H1 (cell line): ENCODE results near the gene PLXNA4. TPM values are rescaled to one million over a fixed set of nuclear protein-coding genes. Genes with fewer than 3 reads are reported as not detected.

Experiments used
- CTCF ChIA-PET: fragments of 300-600 bp; sonication (Branson Sonifier 250); formaldehyde crosslinking; loops from one replicate; lab custom pipeline; 2021; ENCODE audit not compliant: partially characterized antibody; lab: Charles Lee
- POLR2A ChIA-PET: fragments of 300-600 bp; sonication (Branson Sonifier 250); formaldehyde crosslinking; loops from one replicate; lab custom pipeline; 2021; ENCODE audit warnings: inconsistent platforms; ENCODE audit not compliant: partially characterized antibody; lab: Charles Lee
- DNase-seq, 2 experiments: peaks; one replicate each; pipeline versions ENCODE4 v3.0.0 to v3.0.0-alpha.2; 2010 to 2022; ENCODE audit warnings: low spot score in 2 of 2, low read depth in 1 of 2, mixed read lengths in 1 of 2
- FAIRE-seq: peaks from 2 replicates; lab custom pipeline; 2011; peaks lifted over from hg19 to GRCh38; lab: Jason Lieb, UNC
- H2AFZ ChIP-seq: 2 replicates; pipeline ENCODE4 v1.8.1; 2012; ENCODE audit warnings: low read length, inconsistent platforms
- H2AK5ac ChIP-seq: 2 replicates; pipeline ENCODE4 v1.6.1; 2013; ENCODE audit warnings: low read depth, low read length
- H2BK120ac ChIP-seq: replicated peaks from 2 replicates; pipeline ENCODE3; 2013; ENCODE audit warnings: low read depth, low read length, inconsistent platforms
- H2BK12ac ChIP-seq: 2 replicates; pipeline ENCODE4 v1.6.1; 2013; ENCODE audit warnings: low read depth, low read length
- H2BK15ac ChIP-seq: 2 replicates; pipeline ENCODE4 v1.6.1; 2013; ENCODE audit warnings: low read length
- H2BK20ac ChIP-seq: 2 replicates; pipeline ENCODE4 v1.6.1; 2013; ENCODE audit warnings: low read length
- H2BK5ac ChIP-seq: 2 replicates; pipeline ENCODE4 v1.6.1; 2013; ENCODE audit warnings: low read depth, low read length
- H3K14ac ChIP-seq: 2 replicates; pipeline ENCODE4 v1.6.1; 2013; ENCODE audit warnings: inconsistent platforms; ENCODE audit not compliant: insufficient read length
- H3K18ac ChIP-seq: 2 replicates; pipeline ENCODE4 v1.6.1; 2013; ENCODE audit warnings: low read length; ENCODE audit errors: extremely low read depth
- H3K23ac ChIP-seq: 2 replicates; pipeline ENCODE4 v1.6.1; 2013; ENCODE audit warnings: inconsistent platforms; ENCODE audit not compliant: insufficient read length
- H3K23me2 ChIP-seq: 2 replicates; pipeline ENCODE4 v1.6.1; 2013; ENCODE audit warnings: low read depth, low read length
- H3K27ac ChIP-seq: 2 replicates; pipeline ENCODE4 v1.6.1; 2011; ENCODE audit warnings: low read depth, low read length, inconsistent platforms
- H3K27me3 ChIP-seq, 4 experiments: replicated peaks in 1 of 4; 1 replicate in 1 of 4; 2 replicates in 3 of 4; pipeline versions ENCODE4 v1.6.1 to v1.8.1; 2011 to 2013; ENCODE audit warnings: low read length in 3 of 4, mild to moderate bottlenecking in 3 of 4, inconsistent platforms in 2 of 4, mixed read lengths in 2 of 4, moderate library complexity in 1 of 4; ENCODE audit not compliant: control insufficient read depth in 3 of 4, insufficient read depth in 3 of 4; ENCODE audit errors: extremely low read depth in 1 of 4
- H3K36me3 ChIP-seq, 4 experiments: 2 replicates each; pipeline versions ENCODE4 v1.6.1 to v1.8.1; 2011 to 2013; ENCODE audit warnings: mild to moderate bottlenecking in 4 of 4, low read length in 3 of 4, moderate library complexity in 2 of 4, control low read depth in 1 of 4, inconsistent platforms in 1 of 4; ENCODE audit not compliant: insufficient read depth in 4 of 4, control insufficient read depth in 2 of 4
- H3K4ac ChIP-seq: replicated peaks from 2 replicates; pipeline ENCODE3; 2013; ENCODE audit warnings: low read length, low read depth, mixed read lengths, inconsistent platforms; ENCODE audit not compliant: insufficient read length
- H3K4me1 ChIP-seq, 4 experiments: replicated peaks in 1 of 4; 1 replicate in 1 of 4; 2 replicates in 3 of 4; pipeline versions ENCODE4 v1.6.1 to v1.8.1; 2011 to 2013; ENCODE audit warnings: low read length in 3 of 4, inconsistent platforms in 2 of 4, mixed read lengths in 1 of 4; ENCODE audit not compliant: insufficient read depth in 4 of 4, control insufficient read depth in 3 of 4
- H3K4me2 ChIP-seq, 2 experiments: 2 replicates each; pipeline versions ENCODE4 v1.6.1 to v1.8.1; 2011 to 2013; ENCODE audit warnings: low read depth in 2 of 2, low read length in 2 of 2, control low read depth in 1 of 2, inconsistent platforms in 1 of 2, mild to moderate bottlenecking in 1 of 2; ENCODE audit not compliant: insufficient read depth in 1 of 2
- H3K4me3 ChIP-seq, 4 experiments: fragments of 200-600, 300-600 bp in 1 of 4; sonication (generic), shearing (Covaris generic), sonication (Bioruptor Twin) in 1 of 4; 2 replicates each; pipeline versions ENCODE4 v1.5.1 to v1.8.1; 2011 to 2016; ENCODE audit warnings: low read length in 4 of 4, low read depth in 3 of 4, control low read depth in 2 of 4, inconsistent platforms in 2 of 4, mild to moderate bottlenecking in 2 of 4, mixed read lengths in 1 of 4, moderate library complexity in 1 of 4; ENCODE audit not compliant: insufficient read depth in 2 of 4; ENCODE audit errors: extremely low read depth in 1 of 4
- H3K56ac ChIP-seq: replicated peaks from 2 replicates; pipeline ENCODE3; 2013; ENCODE audit warnings: low read depth, mild to moderate bottlenecking, mixed read lengths, low read length, inconsistent platforms; ENCODE audit not compliant: insufficient read length
- H3K79me1 ChIP-seq: 2 replicates; pipeline ENCODE4 v1.6.1; 2013; ENCODE audit warnings: low read depth, low read length, control low read depth
- H3K79me2 ChIP-seq, 2 experiments: 2 replicates each; pipeline versions ENCODE4 v1.6.1 to v1.8.1; 2012 to 2013; ENCODE audit warnings: low read length in 2 of 2, mild to moderate bottlenecking in 2 of 2, inconsistent platforms in 1 of 2; ENCODE audit not compliant: insufficient read depth in 2 of 2, control insufficient read depth in 1 of 2
- H3K9ac ChIP-seq, 4 experiments: replicated peaks in 1 of 4; 1 replicate in 1 of 4; 2 replicates in 3 of 4; pipeline versions ENCODE4 v1.6.1 to v1.8.1; 2011 to 2013; ENCODE audit warnings: low read depth in 3 of 4, low read length in 3 of 4, control low read depth in 2 of 4, mild to moderate bottlenecking in 2 of 4, moderate library complexity in 2 of 4, inconsistent platforms in 1 of 4; ENCODE audit errors: extremely low read depth in 1 of 4
- H3K9me3 ChIP-seq, 2 experiments: 2 replicates each; pipeline versions ENCODE4 v1.6.1 to v1.8.1; 2012 to 2013; ENCODE audit warnings: mild to moderate bottlenecking in 2 of 2, moderate library complexity in 2 of 2, control low read depth in 1 of 2, inconsistent platforms in 1 of 2, low read depth in 1 of 2, low read length in 1 of 2, mixed read lengths in 1 of 2; ENCODE audit not compliant: insufficient read depth in 2 of 2
- H4K20me1 ChIP-seq, 2 experiments: replicated peaks in 1 of 2; 2 replicates each; pipeline versions ENCODE3 to v1.8.1; 2011 to 2013; ENCODE audit warnings: inconsistent platforms in 2 of 2, low read length in 2 of 2, mild to moderate bottlenecking in 1 of 2; ENCODE audit not compliant: insufficient read depth in 2 of 2, control insufficient read depth in 1 of 2
- H4K5ac ChIP-seq: 2 replicates; pipeline ENCODE4 v1.6.1; 2013; ENCODE audit warnings: low read length, low read depth, mixed read lengths, inconsistent platforms; ENCODE audit not compliant: insufficient read length
- H4K8ac ChIP-seq: 2 replicates; pipeline ENCODE4 v1.8.0; 2013; ENCODE audit warnings: mild to moderate bottlenecking, moderate library complexity, low read length, inconsistent platforms; ENCODE audit not compliant: insufficient read depth; ENCODE audit errors: extremely low read depth
- H4K91ac ChIP-seq: replicated peaks from 2 replicates; pipeline ENCODE3; 2013; ENCODE audit warnings: low read length, mixed read lengths, inconsistent platforms; ENCODE audit not compliant: insufficient read length
- KDM1A ChIP-seq: fragments of 200-600, 300-600 bp; sonication (generic); IDR thresholded peaks from 2 replicates; pipeline ENCODE4 v1.7.1; 2016; ENCODE audit warnings: mild to moderate bottlenecking, low read length, borderline replicate concordance
- SP1 ChIP-seq: IDR thresholded peaks from 2 replicates; pipeline ENCODE4 v1.6.1; 2011; ENCODE audit warnings: low read depth, low read length
- WGBS, 2 experiments: shearing (Covaris generic) in 1 of 2; methylation state at CpG; one replicate each; pipeline versions ENCODE4 v1.1.6 to v1.1.7; 2013 to 2015; ENCODE audit warnings: low lambda C conversion rate in 2 of 2, mixed read lengths in 2 of 2, inconsistent platforms in 1 of 2, low coverage in 1 of 2, missing lambda C conversion rate in 1 of 2; ENCODE audit not compliant: insufficient replicate concordance in 2 of 2, insufficient coverage in 1 of 2, insufficient read length in 1 of 2; ENCODE audit errors: extremely low coverage in 1 of 2, missing lambda C conversion rate in 1 of 2; 5-methylcytosine and 5-hydroxymethylcytosine counted together
- polyA plus RNA-seq, 7 experiments: library from polyadenylated mRNA; depleted of rRNA in 3 of 7; stranded (reverse) in 5 of 7; unstranded in 2 of 7; fragments of >200 nt in 5 of 7; fragments of 200-250 nt in 2 of 7; gene quantifications; 1 replicate in 5 of 7; 2 replicates in 1 of 7; 4 replicates in 1 of 7; pipeline versions ENCODE4 v1.2.1 to v1.2.3, GENCODE V29; 2011 to 2013; ENCODE audit warnings: missing spikeins in 2 of 7, mixed read lengths in 2 of 7
- total RNA-seq: library from RNA; stranded (reverse); fragmentation: NEBNext Ultra II Directional; extraction: Animal tissue kit (Norgen Biotek cat#: 25700); gene quantifications from 2 replicates; pipeline ENCODE4 v1.2.1, GENCODE V29; 2021

The PLXNA4 gene
- total and polyA plus RNA-seq, 2 of the 8 experiments (the other 6 are each of a cell fraction or from before 2014, with no cell fraction given), result 0.76 to 0.79 TPM

- ChIA-PET CTCF (interaction anchor here (0.9 to 1.7 kb wide), 4 partner anchors 20 to 55 kb away, joined by 3 to 6 read pairs (median 4); no protein-coding TSS in a partner anchor), POLR2A (no interaction called here)
- no peak overlapping the region for H3K27ac ChIP-seq
- 85% methylated on average over 4 of the region's 4 CpGs; no CpG with 5 or more reads in 1 of the 2 experiments for WGBS, 2 experiments
- H3K56ac ChIP-seq, result no peak overlapping the region
- no peak overlapping the region for H2BK15ac ChIP-seq
- no peak overlapping the region for H3K4me2 ChIP-seq
- H4K8ac ChIP-seq, result no peak overlapping the region
- no peak overlapping the region for H3K9ac ChIP-seq
- H2BK12ac ChIP-seq, result no peak overlapping the region
- H3K27me3 ChIP-seq, result no peaks in the 10 kb centered on the region; a peak in 1 of 7 replicates
- H2BK5ac ChIP-seq, result no peak overlapping the region
- no peak overlapping the region for H3K4me3 ChIP-seq
- H3K14ac ChIP-seq, result no peak overlapping the region
- 0 out of 7 replicates have a peak, but pooled peaks cover 0 to 3% (median 0%) of the 10 kb centered on the region in 4 experiments for H3K4me1 ChIP-seq
- H3K79me1 ChIP-seq, result no peaks in the 10 kb centered on the region
- H2AK5ac ChIP-seq, result no peak overlapping the region
- H3K36me3 ChIP-seq, result no peaks in the 10 kb centered on the region
- no peak for DNase-seq
- no peak overlapping the region for H4K5ac ChIP-seq
- FAIRE-seq, result no peak
- H3K9me3 ChIP-seq, result no peaks in the 10 kb centered on the region
- H3K18ac ChIP-seq, result no peak overlapping the region
- no peaks in the 10 kb centered on the region for H4K20me1 ChIP-seq
- no peak overlapping the region for H2BK120ac ChIP-seq
- no peak overlapping the region for H3K4ac ChIP-seq
- no peaks in the 10 kb centered on the region for H3K23me2 ChIP-seq
- no peak overlapping the region for H4K91ac ChIP-seq
- H2AFZ ChIP-seq, result no peak overlapping the region
- H3K23ac ChIP-seq, result no peak overlapping the region
- no peaks in the 10 kb centered on the region for H3K79me2 ChIP-seq
- H2BK20ac ChIP-seq, result no peak overlapping the region
- TF ChIP-seq SP1 (no peak), KDM1A (no peak)
These were observed 202.4 kb downstream of the PLXNA4 start for GRCh38 chr7:132373879-132374278.
